IMR-90 (cell line): ENCODE data around the gene CDH23.

ENCODE experiments used
- BHLHE40 ChIP-seq: fragments of 150-350 bp; IDR thresholded peaks from 2 replicates; pipeline ENCODE4 v1.6.1; 2016; ENCODE audit warnings: mild to moderate bottlenecking, low read depth, low read length
- CEBPB ChIP-seq: IDR thresholded peaks from 2 replicates; pipeline ENCODE4 v1.6.1; 2012; ENCODE audit warnings: low read depth, low read length, improper control_type of control experiment
- MAZ ChIP-seq: IDR thresholded peaks from 2 replicates; pipeline ENCODE4 v1.6.1; 2012; ENCODE audit warnings: low read depth, mild to moderate bottlenecking, low read length, improper control_type of control experiment, moderate library complexity, borderline replicate concordance
- RCOR1 ChIP-seq: IDR thresholded peaks from 2 replicates; pipeline ENCODE4 v1.6.1; 2012; ENCODE audit warnings: mild to moderate bottlenecking, low read length, improper control_type of control experiment; ENCODE audit not compliant: insufficient replicate concordance
- TF ChIP-seq, protein P1 (sequence below): conservative IDR thresholded peaks from 2 replicates; pipeline ENCODE4 v1.5.1; 2012; ENCODE audit warnings: mild to moderate bottlenecking, low read depth, low read length, improper control_type of control experiment

- TF ChIP-seq RCOR1: no peak
- TF ChIP-seq BHLHE40: no peak
- TF ChIP-seq, protein P1, sequence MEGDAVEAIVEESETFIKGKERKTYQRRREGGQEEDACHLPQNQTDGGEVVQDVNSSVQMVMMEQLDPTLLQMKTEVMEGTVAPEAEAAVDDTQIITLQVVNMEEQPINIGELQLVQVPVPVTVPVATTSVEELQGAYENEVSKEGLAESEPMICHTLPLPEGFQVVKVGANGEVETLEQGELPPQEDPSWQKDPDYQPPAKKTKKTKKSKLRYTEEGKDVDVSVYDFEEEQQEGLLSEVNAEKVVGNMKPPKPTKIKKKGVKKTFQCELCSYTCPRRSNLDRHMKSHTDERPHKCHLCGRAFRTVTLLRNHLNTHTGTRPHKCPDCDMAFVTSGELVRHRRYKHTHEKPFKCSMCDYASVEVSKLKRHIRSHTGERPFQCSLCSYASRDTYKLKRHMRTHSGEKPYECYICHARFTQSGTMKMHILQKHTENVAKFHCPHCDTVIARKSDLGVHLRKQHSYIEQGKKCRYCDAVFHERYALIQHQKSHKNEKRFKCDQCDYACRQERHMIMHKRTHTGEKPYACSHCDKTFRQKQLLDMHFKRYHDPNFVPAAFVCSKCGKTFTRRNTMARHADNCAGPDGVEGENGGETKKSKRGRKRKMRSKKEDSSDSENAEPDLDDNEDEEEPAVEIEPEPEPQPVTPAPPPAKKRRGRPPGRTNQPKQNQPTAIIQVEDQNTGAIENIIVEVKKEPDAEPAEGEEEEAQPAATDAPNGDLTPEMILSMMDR: no peak
- no peak for TF ChIP-seq MAZ
- no peak for TF ChIP-seq CEBPB
Measured at GRCh38 chr10:71848325-71849275, 451.9 kb downstream of the CDH23 start.
